ENCODE results near the gene OR10A7. TPM values are rescaled to one million over a fixed set of nuclear protein-coding genes. Genes with fewer than 3 reads are reported as not detected.
"Not testable (repeated sequence)": the region's sequence is repeated elsewhere in the genome, so short reads cannot be mapped to it uniquely, and the experiment has no call there.

Gene OR10A7, protein sequence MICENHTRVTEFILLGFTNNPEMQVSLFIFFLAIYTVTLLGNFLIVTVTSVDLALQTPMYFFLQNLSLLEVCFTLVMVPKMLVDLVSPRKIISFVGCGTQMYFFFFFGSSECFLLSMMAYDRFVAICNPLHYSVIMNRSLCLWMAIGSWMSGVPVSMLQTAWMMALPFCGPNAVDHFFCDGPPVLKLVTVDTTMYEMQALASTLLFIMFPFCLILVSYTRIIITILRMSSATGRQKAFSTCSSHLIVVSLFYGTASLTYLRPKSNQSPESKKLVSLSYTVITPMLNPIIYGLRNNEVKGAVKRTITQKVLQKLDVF
- polyA plus RNA-seq (2012; ENCODE audit: low read depth, missing spikeins), result not detected

DNA sequence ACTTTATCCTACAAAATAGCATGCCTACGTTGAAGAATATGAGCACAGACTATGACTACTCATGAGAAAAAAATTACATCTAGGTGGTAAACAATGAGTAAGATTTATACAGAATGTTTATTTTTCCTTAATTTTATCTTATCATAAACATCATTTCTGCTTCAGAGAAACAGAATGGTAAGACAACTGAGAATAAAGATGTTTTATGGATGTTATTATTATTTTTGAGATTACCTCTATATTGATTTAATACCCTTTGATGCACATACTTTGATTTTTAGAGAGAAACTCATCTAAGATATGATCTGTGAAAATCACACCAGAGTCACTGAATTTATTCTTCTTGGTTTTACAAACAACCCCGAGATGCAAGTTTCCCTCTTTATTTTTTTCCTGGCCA is at the start of gene OR10A7:
Gene OR10A7 (plus strand): TSS at position 301 of the 400 bp plus-strand sequence. CDS start 0 bp downstream, at position 301.
- TF ChIP-seq SPI1 (IDR thresholded peaks at IDR 0.05; ENCODE audit: low read depth, low read length) (no peak), POLR2A (IDR thresholded peaks at IDR 0.05; ENCODE audit: low read depth, low read length) (no peak), PAX5 (IDR thresholded peaks at IDR 0.05; ENCODE audit: insufficient read depth, low read length, severe bottlenecking) (no peak), POLR2AphosphoS5 (IDR thresholded peaks at IDR 0.05; ENCODE audit: low read depth, low read length) (no peak), POU2F2 (IDR thresholded peaks at IDR 0.05; ENCODE audit: low read depth, low read length) (no peak), TAF1 (IDR thresholded peaks at IDR 0.05; ENCODE audit: low read depth, low read length) (no peak)
- DNase-seq (ENCODE audit: insufficient read length, low spot score) (no peak), FAIRE-seq (no peak)

DNA sequence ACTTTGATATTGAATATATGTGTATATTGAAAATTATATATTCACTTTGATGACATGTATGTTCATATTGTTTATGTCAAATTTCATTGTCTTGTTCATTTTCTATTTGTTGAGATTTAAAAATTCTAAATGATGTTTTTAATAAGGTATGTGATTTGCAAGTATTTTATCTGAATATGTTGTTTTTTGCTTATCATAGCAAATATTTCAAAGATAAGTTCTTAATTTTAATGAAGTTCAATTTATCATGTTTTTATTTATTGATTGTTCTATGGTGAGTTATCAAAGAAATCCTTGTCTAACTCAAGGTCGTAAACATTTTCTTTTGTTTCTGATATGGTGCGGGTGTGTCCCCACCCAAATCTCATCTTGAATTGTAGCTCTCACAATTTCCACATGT is 49.4 kb upstream of the OR10A7 start:
- DNase-seq (ENCODE audit: insufficient read length, low spot score) (no peak), FAIRE-seq (no peak)
- TF ChIP-seq POLR2A (IDR thresholded peaks at IDR 0.05; ENCODE audit: low read depth, low read length) (no peak), POU2F2 (IDR thresholded peaks at IDR 0.05; ENCODE audit: low read depth, low read length) (no peak), SPI1 (IDR thresholded peaks at IDR 0.05; ENCODE audit: low read depth, low read length) (no peak), PAX5 (IDR thresholded peaks at IDR 0.05; ENCODE audit: insufficient read depth, low read length, severe bottlenecking) (no peak), POLR2AphosphoS5 (IDR thresholded peaks at IDR 0.05; ENCODE audit: low read depth, low read length) (no peak), TAF1 (IDR thresholded peaks at IDR 0.05; ENCODE audit: low read depth, low read length) (no peak)

DNA sequence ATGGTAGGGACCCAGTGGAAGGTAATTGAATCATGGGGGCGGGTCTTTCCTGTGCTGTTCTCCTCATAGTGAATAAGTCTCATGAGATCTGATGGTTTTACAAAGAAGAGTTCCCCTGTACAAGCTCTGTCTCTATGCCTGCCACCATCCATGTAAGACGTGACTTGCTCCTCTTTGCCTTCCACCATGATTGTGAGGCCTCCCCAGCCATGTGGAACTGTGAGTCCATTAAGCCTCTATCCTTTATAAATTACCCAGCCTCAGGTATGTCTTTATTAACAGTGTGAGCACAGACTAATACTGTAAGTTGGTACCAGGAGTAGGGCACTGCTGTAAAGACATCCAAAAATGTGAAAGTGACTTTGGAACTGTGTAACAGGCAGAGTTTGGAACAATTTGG is 49.0 kb upstream of the OR10A7 start:
- FAIRE-seq, result peak; percentile 31
- DNase-seq (ENCODE audit: insufficient read length, low spot score), result not testable (repeated sequence)

DNA sequence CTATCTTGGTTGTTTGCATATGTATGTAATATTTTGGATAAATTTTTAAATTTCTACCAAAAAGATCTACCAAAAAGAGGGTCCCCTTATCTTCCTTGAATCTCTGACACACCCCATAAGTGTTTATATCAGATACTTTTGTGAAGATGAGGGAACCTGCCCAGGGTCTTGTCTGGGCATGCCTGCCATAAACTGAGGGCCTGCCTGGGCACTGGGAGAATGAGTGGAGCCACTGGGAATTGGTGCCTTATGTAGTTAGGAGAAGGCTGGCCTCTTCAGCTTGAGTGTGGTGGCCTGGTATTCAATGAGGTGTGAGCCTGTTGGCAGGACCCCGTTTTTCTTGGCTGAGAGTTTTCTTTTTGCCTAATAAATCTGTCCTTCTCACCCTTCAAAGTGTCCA is 48.1 kb upstream of the OR10A7 start:
- no peak for TF ChIP-seq POU2F2 (IDR thresholded peaks at IDR 0.05; ENCODE audit: low read depth, low read length)
- no peak for FAIRE-seq
- DNase-seq (ENCODE audit: insufficient read length, low spot score), result no peak

DNA sequence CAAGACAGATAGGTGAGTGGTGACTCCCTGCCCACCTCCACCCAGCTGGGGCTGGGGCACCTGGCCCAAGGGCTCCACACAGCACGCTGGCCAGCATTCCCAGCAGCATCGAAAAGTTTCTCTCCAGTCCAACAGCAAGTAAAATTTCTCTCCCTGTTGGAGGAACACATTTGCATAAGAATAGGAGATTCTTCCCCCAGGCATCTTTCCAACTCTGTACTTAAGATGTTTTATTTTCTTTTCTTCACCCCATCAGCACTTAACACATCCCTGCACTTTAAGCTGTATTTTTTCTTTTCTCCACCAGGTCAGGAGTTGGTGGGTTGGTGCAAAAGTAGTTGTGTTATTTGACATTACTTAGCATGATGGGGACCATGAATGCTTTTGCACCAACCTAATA is 47.4 kb upstream of the OR10A7 start:
- FAIRE-seq (no peak), DNase-seq (ENCODE audit: insufficient read length, low spot score) (no peak)
- TF ChIP-seq POU2F2 (IDR thresholded peaks at IDR 0.05; ENCODE audit: low read depth, low read length), result no peak
- TF ChIP-seq SPI1 (IDR thresholded peaks at IDR 0.05; ENCODE audit: low read depth, low read length), result no peak
- no peak for TF ChIP-seq POLR2A (IDR thresholded peaks at IDR 0.05; ENCODE audit: low read depth, low read length)

DNA sequence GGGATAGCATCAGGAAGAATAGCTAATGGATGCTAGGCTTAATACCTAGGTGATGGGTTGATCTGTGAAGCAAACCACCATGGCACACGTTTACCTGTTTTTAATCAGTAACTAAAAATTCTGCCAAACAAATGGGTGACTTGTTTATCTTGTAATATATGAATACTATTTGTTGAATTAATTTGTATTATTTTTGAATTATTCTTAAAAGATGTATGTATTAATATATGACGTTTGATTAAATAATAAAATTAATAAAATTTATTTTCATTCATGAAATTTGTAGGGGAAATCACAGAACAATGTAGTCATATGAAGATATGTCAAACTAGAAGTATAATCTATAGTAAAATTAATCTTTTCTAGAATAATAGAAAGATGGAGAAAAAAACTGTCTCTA is 32.3 kb upstream of the OR10A7 start:
- DNase-seq (ENCODE audit: insufficient read length, low spot score), result no peak
- TF ChIP-seq POLR2A (IDR thresholded peaks at IDR 0.05; ENCODE audit: low read depth, low read length) (no peak), PAX5 (IDR thresholded peaks at IDR 0.05; ENCODE audit: insufficient read depth, low read length, severe bottlenecking) (no peak), POU2F2 (IDR thresholded peaks at IDR 0.05; ENCODE audit: low read depth, low read length) (no peak), TAF1 (IDR thresholded peaks at IDR 0.05; ENCODE audit: low read depth, low read length) (no peak), POLR2AphosphoS5 (IDR thresholded peaks at IDR 0.05; ENCODE audit: low read depth, low read length) (no peak)
- FAIRE-seq, result no peak

DNA sequence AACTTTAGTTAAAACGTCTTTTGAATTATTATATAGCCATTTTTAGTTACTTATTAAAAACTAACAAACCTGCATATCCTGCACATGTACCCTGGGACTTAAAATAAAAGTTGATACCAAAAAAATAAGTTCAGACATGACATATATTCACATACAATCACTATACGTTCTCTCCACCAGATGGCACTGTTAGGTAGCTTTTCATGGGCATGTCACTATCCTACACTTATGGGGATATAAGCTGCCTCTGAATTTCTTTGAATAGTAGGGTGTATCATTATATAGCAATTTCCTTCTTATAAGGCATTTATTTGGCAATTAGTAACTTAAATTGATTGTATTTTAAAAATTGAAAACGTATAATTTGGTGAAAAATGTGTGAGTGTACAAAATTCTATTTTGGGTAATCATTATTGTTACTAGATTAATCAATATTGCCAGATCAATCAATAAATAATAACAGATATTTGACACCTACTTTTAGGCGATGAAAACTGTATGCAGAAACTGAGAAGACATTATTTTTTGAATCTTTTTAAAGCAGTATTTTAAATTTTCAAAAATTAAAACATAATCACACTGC is 31.8 kb upstream of the OR10A7 start:
- DNase-seq (ENCODE audit: insufficient read length, low spot score) (no peak), FAIRE-seq (peak; percentile 31)
- TF ChIP-seq TAF1 (IDR thresholded peaks at IDR 0.05; ENCODE audit: low read depth, low read length) (no peak), POU2F2 (IDR thresholded peaks at IDR 0.05; ENCODE audit: low read depth, low read length) (no peak), POLR2A (IDR thresholded peaks at IDR 0.05; ENCODE audit: low read depth, low read length) (no peak), POLR2AphosphoS5 (IDR thresholded peaks at IDR 0.05; ENCODE audit: low read depth, low read length) (no peak), PAX5 (IDR thresholded peaks at IDR 0.05; ENCODE audit: insufficient read depth, low read length, severe bottlenecking) (no peak), SPI1 (IDR thresholded peaks at IDR 0.05; ENCODE audit: low read depth, low read length) (no peak)

DNA sequence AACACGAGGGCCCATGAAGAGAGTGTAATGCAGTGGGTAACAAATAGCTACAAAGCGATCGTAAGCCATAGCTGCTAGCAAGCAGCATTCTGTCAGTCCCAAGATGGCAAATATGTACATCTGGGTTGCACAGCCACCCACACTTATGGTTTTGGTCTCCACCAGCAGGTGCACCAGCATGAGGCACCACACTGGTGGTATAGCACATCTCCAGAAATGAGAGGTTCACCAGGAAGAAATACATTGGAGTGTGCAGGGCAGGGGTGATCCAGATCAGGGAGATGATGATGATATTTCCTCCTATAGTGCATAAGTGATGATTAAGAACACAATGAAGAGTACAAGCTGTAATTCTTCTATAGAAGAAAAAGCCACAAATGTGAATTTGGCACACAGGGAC is 26.4 kb upstream of the OR10A7 start:
- TF ChIP-seq POLR2AphosphoS5 (IDR thresholded peaks at IDR 0.05; ENCODE audit: low read depth, low read length) (no peak), PAX5 (IDR thresholded peaks at IDR 0.05; ENCODE audit: insufficient read depth, low read length, severe bottlenecking) (no peak), POU2F2 (IDR thresholded peaks at IDR 0.05; ENCODE audit: low read depth, low read length) (no peak), POLR2A (IDR thresholded peaks at IDR 0.05; ENCODE audit: low read depth, low read length) (no peak), SPI1 (IDR thresholded peaks at IDR 0.05; ENCODE audit: low read depth, low read length) (no peak), TAF1 (IDR thresholded peaks at IDR 0.05; ENCODE audit: low read depth, low read length) (no peak)
- no peak for FAIRE-seq
- no peak for DNase-seq (ENCODE audit: insufficient read length, low spot score)

DNA sequence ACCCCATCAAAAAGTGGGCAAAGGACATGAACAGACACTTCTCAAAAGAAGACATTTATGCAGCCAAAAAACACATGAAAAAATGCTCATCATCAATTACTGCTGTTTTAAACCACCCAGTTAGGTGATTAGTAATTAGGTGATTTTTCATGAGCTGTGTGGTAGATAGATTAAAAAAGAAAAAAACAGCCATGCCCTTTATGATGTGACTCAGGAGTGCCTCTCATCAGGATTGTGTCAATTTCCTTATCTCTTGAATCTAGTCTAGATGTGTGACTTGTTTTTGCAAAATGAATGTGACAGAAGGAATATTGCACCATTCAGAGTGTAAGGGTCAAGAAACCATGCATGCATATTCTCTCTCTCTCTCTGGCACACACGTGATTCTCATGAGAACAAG is 5.7 kb downstream of the OR10A7 start:
- FAIRE-seq (no peak), DNase-seq (ENCODE audit: insufficient read length, low spot score) (no peak)

DNA sequence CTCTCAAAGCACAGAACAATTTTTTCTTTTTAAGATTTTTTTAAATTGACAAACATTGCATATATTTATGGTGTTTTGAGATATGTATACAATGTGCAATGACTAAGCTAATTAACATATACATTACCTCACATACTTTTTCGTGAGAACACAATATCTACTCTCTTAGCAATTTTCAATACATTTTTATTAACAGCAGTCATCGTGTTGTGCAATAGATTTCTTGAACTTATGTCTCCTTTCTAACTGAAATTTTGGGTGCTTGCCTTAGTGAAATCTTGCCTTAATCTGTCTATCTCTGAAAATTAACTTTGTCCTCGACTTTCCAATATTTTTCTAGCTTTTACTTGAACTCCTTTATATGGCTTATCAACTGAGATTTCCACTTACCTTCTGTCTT is 6.8 kb downstream of the OR10A7 start:
- DNase-seq (ENCODE audit: insufficient read length, low spot score) (no peak), FAIRE-seq (no peak)
- no peak for TF ChIP-seq SPI1 (IDR thresholded peaks at IDR 0.05; ENCODE audit: low read depth, low read length)
- no peak for TF ChIP-seq TAF1 (IDR thresholded peaks at IDR 0.05; ENCODE audit: low read depth, low read length)
- no peak for TF ChIP-seq POU2F2 (IDR thresholded peaks at IDR 0.05; ENCODE audit: low read depth, low read length)
- TF ChIP-seq PAX5 (IDR thresholded peaks at IDR 0.05; ENCODE audit: insufficient read depth, low read length, severe bottlenecking), result no peak

More for the DNA sequence above, 5.7 kb downstream of the OR10A7 start:
- TF ChIP-seq SPI1 (IDR thresholded peaks at IDR 0.05; ENCODE audit: low read depth, low read length) (no peak), POLR2AphosphoS5 (IDR thresholded peaks at IDR 0.05; ENCODE audit: low read depth, low read length) (no peak), TAF1 (IDR thresholded peaks at IDR 0.05; ENCODE audit: low read depth, low read length) (no peak), PAX5 (IDR thresholded peaks at IDR 0.05; ENCODE audit: insufficient read depth, low read length, severe bottlenecking) (no peak), POU2F2 (IDR thresholded peaks at IDR 0.05; ENCODE audit: low read depth, low read length) (no peak), POLR2A (IDR thresholded peaks at IDR 0.05; ENCODE audit: low read depth, low read length) (no peak)
